Caki2 (cell line): ENCODE data around the gene SLC38A1. TPM values are rescaled to one million over a fixed set of nuclear protein-coding genes. Genes with fewer than 3 reads are reported as not detected.
A peak's percentile ranks its signal among the peaks of the same experiment; 100 is the strongest.
"Not testable (repeated sequence)": the region's sequence is repeated elsewhere in the genome, so short reads cannot be mapped to it uniquely, and the experiment has no call there.

Experiments
- DNase-seq: peaks from one replicate; pipeline ENCODE4 v3.0.0-alpha.2; 2015; ENCODE audit warnings: low read depth
- in situ Hi-C: cut with HindIII; loops from 2 replicates; pipeline ENCODE4 v1.10.0; 2016; ENCODE audit warnings: low sequenced_read_pairs, low pct_unique_long_range_greater_than_20kb, mixed read lengths
- total RNA-seq: library from RNA; depleted of rRNA; stranded (reverse); fragments of >200 nt; shearing (Covaris generic); gene quantifications from 2 replicates; pipeline ENCODE4 v1.2.3, GENCODE V29; 2014; ENCODE audit warnings: low replicate concordance; rRNA removed

Gene SLC38A1
- 38.4 and 49.4 TPM in 2 replicates for total RNA-seq

DNA sequence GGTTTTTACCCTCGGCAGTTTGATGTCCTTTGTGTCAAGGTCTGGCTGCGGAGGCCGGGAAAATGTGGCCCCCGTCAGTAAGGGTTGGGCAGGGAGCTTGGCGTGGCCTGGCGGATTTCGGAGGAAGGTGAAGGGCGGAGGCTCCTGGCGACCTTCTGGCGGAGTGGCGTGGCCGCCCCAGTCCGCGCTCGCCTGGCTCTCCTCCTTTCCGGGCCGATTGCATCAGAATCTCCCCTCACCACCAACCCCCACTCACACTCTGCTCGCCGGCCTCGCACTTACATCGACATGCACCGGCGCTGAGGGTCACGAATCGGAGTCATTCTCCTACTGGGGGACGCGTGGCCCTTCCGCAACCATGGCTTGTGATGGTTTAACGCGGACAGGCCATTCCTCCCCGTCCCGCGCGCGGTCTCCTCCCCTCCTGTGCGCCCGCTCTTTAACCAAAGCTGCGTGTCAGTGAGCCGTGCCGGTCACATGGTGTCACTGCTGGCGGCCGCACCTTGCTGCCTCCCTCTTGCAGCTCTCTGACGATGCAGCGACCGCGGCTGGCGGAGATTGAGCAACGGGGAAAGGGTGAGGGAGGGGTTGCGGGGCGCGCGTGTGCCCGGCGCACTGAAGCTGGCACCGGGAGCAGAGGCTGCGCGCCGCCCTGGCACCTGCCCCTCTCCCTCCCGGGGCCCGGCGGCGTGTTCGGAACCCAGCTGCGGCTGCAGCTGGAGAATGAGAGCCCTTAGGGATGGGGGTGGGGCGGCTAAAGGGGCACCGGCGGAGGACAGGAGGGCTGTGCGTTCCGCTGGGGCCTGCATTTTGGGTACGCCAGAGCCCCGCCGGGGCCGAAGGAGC, at the start of gene SLC38A1:
Gene SLC38A1, minus strand, starts transcription at position 461 of the 846 bp plus-strand sequence. CDS start 29,243 bp downstream, outside the sequence.
- peak; percentile 96 for DNase-seq
- in situ Hi-C loops: no loop called here

DNA sequence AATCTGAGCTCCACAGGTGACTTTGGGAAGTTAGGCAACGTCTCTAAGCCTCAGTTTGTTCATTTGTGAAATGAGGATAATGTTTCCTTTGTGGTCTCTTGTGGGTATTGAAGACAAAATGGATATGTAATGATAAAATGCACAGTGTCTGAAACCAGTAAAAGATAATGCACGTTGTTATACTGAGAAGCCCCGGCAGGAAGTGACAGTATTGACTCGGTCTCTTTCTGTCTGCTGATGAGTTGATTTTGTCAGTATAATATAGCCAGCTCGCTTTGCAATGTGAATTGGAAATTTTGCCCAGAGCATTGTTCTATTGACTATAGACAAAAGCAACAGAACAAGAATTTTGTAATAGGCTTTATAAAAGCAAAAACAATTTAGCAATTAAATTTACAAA, 49.2 kb upstream of the SLC38A1 start:
- in situ Hi-C loops: no loop called here
- DNase-seq: no peak

DNA sequence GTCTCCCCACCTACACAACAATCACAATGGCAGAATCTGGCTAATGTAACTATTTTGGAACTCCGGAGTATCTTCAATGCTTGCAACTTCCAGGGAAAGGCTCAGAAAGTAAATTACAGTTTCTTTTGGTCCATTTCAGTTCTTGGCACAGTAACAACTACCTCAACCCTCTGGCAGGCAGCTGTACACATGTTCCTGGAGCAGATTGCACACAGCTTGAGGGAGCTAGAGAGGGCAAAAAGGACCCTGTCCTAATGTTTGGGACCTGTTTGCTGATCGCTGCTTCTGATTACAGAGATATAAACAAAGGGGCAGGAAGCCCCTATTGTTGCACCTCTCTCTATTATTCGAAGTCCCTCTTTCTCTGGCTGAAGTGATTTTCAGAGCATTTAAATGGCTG, 35.2 kb upstream of the SLC38A1 start:
- in situ Hi-C loops: no loop called here
- DNase-seq: no peak

DNA sequence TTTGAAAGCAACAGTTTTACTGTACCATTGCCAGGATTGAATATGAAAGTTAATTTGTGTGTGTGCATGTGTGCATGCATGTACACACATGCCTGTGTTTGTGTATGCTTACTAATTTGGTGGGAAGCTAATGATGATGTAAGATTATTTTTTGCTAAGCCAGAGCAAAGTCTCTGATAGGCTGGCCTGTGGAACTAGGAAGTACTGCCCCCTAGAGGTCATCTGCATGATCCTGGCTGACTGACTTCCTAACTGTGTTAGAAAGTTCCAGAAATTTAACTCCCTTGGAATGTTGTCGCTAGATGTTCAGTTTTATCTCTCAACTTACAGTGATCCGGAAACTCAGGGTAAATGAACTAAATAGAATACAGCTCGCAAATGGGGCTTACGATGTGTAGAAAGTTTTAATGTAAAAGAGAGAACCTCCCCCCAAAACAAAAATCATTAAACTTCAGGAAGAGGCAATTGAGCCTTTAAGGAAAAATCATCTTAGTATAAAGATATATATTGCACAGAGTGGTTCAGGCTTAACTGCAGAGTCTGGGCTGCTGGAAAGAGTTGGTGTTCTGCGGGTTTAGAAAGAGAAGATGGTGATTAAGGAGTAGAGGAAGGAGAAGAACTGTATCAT, 34.3 kb upstream of the SLC38A1 start:
- in situ Hi-C loops: no loop called here
- DNase-seq: no peak

DNA sequence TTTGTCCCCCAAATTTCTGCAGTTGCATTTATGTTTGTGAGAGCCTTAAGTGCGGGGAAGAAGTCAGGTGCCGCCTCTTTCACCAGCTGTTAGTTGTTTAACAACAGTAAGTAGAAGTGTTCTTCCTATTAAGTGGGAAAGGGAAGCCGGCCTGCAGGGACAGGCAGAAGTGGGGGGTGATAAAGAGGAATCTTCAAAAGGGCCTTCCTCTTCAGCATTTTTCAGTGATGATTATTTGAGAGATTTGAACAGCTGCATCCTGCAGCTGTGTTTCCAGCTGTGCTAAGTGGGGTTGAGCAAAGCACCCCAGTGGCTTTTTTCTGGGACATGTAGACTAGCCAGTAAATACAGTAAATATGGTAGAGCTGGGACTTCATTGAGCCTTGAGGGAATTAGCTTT, 32.1 kb upstream of the SLC38A1 start:
- DNase-seq: no peak
- in situ Hi-C loops: no loop called here

DNA sequence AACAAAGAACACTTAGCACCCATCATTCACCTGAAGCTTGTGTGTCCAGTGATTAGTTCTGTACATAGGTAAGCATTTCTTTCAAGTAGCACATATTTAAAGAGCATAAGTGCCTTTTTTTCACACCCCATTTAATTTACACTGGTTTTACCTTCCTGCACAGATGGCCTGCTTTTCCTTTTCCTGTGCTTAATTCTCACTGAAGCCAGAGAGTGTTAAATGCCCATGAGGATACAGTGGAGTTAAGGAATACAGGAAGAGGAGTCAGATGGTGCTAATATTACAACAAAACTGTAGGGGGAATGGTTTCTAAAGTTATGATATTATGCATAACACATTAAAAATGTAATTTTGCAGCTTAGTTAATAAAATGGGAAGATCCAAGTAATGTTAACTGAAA, 31.0 kb upstream of the SLC38A1 start:
- in situ Hi-C loops: no loop called here
- DNase-seq: no peak

DNA sequence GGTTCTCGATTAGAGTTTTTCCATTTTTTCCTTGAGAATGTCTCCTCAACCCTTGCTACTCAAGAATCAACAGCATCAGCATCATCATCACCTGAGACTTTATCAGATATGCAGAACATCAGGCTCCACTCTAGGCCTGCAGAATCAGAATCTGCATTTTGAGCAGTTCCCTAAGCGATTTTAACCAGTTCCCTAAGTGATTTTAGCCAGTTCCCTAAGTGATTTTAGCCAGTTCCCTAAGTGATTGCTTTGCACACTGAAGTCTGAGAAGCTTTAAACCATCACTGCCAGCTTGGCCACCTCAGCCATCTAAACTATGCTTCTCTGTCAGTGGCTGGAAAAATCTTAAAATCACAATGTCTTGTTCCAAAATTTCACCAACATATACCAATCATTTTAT, 29.4 kb upstream of the SLC38A1 start:
- DNase-seq: no peak
- in situ Hi-C loops: no loop called here

DNA sequence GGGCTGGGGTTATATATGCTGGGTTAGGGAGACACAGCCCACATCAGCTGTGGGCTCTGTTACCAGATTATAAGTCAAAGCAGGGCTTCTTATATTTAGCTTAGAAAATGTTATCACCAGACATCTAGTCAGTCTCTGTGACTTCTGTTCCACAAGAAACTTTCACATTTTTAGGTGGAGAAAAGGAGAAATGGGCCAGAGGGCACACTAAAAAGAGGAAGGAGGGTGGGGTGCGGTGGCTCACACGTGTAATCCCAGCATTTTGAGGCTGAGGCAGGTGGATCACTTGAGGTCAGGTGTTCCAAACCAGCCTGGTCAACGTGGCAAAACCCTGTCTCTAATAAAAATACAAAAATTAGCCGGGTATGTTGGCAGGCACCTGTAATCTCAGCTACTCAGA, 28.0 kb upstream of the SLC38A1 start:
- no peak for DNase-seq
- in situ Hi-C loops: no loop called here

DNA sequence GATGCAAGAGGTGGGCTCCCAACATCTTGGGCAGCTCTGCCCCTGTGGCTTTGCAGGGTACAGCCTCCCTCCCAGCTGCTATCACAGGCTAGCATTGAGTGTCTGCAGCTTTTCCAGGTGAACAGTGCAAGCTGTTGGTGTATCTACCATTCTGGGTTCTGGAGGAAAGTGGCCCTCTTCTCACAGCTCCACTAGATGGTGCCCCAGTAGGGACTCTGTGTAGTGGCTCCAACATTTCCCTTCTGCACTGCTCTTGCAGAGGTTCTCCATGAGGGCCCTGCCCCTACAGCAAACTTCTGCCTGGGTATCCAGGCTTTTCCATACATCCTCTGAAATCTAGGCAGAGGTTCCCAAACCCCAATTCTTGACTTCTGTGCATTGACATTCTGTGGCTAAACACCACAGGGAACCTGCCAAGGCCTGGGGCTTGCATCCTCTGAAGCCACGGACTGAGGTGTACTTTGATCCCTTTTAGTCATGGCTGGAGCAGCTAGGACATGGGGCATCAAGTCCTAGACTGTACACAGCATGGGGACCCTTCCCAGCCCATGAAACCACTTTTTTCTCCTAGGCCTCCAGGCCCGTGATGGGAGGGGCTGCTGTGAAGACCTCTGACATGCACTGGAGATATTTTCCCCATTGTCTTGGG, 24.0 kb upstream of the SLC38A1 start:
- DNase-seq: no peak
- in situ Hi-C loops: no loop called here

DNA sequence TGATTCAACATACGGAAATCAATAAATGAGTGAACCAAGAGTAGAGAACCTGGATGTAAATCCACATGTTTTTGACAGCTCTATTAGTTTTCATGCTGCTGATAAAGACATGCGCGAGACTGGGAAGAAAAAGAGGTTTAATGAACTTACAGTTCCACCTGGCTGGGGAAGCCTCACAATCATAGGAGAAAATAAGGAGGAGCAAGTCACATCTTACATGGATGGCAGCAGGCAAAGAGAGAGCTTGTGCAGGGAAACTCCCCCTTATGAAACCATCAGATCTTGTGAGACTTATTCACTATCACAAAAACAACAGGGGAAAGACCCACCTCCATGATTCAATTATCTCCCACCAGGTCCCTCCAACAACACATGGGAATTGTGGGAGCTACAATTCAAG, 23.1 kb upstream of the SLC38A1 start:
- in situ Hi-C loops, DNase-seq: not testable (repeated sequence)

DNA sequence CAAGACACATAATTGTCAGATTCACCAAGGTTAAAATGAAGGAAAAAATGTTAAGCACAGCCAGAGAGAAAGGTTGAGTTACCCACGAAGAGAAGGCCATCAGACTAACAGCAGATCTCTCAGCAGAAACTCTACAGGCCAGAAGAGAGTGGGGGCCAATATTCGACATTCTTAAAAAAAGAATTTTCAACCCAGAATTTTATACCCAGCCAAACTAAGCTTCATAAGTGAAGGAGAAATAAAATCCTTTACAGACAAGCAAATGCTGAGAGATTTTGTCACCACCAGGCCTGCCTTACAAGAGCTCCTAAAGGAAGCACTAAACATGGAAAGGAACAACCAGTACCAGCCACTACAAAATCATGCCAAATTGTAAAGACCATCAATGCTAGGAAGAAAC, 16.3 kb upstream of the SLC38A1 start:
- in situ Hi-C loops, DNase-seq: not testable (repeated sequence)

DNA sequence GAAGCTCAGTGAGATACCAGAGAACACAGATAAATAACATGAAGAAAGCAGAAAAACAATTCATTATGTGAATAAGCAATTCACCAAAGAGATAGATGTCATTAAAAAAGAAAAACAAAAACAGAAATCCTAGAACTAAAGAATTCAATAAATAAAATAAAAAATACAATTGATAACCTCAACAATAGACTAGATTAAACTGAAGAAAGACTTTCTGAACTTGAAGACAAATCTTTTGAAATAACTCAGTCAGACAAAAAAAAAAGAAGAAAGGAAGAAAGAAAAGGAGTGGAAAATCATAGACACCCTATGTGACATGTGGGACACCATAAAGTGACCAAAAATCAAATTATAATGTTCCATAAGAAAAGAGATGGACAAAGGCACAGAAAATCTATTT, 14.0 kb upstream of the SLC38A1 start:
- in situ Hi-C loops: no loop called here
- no peak for DNase-seq

DNA sequence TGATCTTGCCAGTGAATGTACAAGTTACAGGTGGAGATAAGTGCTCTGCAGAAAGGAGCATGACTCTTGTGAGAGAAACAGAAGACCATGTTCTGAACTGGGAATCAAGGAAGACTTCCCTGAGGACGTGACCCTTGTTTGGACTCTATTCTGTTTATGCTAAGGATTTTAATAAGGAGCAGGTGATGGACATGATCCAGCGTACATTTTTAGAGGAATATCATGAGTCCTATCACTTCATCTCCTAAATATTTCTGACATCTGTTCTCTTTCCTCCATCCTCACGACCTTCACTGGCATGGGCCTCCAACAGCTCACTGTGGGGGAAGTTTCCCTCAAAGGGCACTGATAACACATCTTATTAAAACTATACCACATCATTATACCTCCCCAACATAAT, 7.9 kb upstream of the SLC38A1 start:
- no peak for DNase-seq
- in situ Hi-C loops: no loop called here

DNA sequence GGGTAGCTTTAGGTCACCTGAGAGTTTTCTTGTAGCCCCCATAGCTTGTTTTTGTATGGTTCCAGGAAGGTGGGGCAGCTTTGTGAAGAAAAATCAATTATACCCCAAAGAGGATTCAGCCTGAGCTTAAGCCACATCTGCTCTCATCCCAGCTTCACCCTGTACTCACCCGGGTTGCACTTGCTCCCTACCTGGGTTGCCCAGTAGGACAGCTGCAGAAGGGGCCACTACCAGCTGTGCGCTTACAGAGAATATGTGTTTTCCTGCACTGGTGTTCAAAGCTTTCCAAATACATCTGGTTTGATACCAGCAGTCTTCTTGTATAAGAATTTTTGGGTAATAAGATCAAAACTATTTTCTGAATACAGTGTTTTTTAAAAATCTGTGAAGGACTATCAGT, 3.0 kb upstream of the SLC38A1 start:
- in situ Hi-C loops: no loop called here
- DNase-seq: no peak

DNA sequence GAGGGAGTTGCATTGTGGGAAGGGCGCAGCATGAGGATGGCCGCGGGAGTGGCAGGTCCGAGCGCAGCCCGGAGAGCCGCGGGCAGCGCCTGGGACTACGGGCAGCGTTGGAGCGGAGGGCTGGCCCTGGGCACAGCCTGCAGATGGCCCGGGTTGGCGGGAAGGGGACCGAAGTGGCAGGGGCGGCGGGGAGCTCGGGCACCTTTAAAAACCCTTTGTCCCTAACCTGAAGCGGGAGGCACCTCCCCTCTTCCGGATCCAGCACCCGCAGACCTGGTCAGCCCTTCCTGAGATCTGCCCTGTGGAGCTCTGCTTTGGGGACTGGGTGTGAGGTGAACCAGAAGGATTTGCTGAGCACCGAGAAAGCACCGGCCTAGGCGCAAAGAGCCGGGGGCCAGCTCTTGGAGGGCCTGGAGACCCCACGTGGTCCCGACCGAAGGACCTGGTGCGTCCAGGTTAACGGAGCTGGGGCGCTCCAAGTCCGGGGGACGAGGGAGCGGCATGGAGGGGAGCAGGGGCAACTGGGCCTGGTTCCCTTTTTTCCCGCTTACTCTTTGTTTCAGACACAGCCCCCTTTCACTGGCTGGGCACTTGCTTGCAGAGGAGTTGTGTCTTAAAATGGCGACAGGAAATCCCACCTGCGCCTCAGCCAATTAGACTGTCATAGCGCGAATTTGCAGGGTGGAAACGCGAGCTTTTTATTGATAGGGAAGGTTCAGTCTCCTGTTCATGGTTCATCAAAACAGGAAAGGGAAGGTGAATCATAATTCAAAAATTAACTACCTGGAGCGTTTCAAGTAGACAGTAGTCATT, 792 bp upstream of the SLC38A1 start:
- peak; percentile 76 for DNase-seq
- in situ Hi-C loops: no loop called here

DNA sequence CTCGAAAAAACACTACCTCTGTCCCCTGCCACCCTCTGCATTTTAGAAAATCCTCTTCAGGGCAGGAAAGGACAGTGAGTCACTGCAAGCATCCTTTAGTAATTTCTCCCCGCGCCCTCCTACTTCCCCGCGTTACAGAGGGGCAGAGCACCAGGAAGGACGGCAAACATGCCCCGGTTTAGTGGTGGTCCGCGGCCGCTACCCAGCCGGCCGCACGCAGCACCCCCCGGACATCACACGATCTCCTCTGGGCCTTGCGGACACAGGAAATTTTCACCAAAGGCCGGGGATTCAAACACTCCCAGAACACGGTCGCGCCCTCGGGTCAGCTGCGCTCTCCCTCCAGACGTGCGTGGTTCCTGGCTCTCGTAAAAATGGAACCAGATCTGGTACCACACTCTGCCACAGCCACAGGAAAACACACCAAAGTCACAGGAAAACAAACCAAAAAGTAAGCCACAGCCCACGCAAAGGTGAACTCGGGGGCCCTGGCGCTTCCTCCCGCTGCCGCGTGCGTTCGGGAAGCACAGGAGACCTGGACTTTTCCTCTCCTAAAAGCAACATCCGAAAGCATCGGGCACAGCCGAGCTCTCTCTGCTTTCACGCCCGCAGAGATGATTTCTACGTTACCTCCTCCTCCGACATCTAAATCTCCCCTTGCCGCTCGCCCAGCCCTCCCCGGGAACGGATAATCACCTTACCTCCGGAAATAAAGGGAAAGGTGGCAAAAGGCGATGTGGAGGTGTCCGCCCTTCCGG, 839 bp downstream of the SLC38A1 start:
- in situ Hi-C loops: no loop called here
- DNase-seq: peak; percentile 41

DNA sequence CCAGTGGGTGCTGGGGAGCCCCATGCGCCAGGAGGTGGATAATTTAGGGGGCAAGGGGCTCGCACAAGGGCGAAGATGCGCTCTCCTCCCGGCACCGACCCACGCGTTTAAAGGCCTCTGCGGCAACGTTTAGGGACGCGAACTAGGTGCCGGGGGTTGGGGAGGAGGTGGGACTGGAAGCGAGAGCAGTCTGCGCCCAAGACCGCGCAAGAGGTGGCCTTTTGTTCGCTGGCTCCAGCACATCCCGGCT, 1.3 kb downstream of the SLC38A1 start:
- peak; percentile 40 for DNase-seq
- in situ Hi-C loops: no loop called here
